ENCODE measurements around the gene SETBP1.

Gene SETBP1

DNA sequence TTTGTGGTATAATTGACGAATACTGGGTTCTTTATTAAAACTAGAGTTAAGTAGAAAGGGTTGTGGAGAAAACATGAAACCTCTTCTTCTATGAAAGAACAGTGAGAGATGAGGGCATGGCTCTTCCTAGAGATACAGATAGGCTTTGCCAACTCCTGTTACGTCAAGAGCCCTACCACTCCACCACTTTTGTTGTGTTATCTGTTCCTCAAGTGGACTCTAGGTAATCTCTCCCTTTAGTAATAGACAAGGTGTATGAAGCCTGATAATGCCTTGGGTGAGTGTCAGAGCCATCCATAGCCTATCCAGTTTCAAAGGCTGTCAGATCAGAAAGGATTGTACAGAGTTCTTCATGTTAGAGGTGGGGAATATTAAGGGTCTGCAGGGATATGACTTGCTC is 176.4 kb downstream of the SETBP1 start:
- no peak for DNase-seq (ENCODE audit: extremely low read depth, insufficient read length)
- Histone ChIP-seq H3K4me3 (replicated peaks; ENCODE audit: low read depth, low read length) (no peak overlapping the region), H3K36me3 (ENCODE audit: control insufficient read depth, insufficient read depth, low read length) (no peaks in the 10 kb centered on the region), H3K27me3 (replicated peaks; ENCODE audit: control insufficient read depth, insufficient read depth, low read length) (no peaks in the 10 kb centered on the region; the same call in none of the 2 replicates)
- TF ChIP-seq, protein P1, sequence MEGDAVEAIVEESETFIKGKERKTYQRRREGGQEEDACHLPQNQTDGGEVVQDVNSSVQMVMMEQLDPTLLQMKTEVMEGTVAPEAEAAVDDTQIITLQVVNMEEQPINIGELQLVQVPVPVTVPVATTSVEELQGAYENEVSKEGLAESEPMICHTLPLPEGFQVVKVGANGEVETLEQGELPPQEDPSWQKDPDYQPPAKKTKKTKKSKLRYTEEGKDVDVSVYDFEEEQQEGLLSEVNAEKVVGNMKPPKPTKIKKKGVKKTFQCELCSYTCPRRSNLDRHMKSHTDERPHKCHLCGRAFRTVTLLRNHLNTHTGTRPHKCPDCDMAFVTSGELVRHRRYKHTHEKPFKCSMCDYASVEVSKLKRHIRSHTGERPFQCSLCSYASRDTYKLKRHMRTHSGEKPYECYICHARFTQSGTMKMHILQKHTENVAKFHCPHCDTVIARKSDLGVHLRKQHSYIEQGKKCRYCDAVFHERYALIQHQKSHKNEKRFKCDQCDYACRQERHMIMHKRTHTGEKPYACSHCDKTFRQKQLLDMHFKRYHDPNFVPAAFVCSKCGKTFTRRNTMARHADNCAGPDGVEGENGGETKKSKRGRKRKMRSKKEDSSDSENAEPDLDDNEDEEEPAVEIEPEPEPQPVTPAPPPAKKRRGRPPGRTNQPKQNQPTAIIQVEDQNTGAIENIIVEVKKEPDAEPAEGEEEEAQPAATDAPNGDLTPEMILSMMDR (IDR thresholded peaks at IDR 0.05; ENCODE audit: insufficient read depth, low read length, poor library complexity, severe bottlenecking): no peak

DNA sequence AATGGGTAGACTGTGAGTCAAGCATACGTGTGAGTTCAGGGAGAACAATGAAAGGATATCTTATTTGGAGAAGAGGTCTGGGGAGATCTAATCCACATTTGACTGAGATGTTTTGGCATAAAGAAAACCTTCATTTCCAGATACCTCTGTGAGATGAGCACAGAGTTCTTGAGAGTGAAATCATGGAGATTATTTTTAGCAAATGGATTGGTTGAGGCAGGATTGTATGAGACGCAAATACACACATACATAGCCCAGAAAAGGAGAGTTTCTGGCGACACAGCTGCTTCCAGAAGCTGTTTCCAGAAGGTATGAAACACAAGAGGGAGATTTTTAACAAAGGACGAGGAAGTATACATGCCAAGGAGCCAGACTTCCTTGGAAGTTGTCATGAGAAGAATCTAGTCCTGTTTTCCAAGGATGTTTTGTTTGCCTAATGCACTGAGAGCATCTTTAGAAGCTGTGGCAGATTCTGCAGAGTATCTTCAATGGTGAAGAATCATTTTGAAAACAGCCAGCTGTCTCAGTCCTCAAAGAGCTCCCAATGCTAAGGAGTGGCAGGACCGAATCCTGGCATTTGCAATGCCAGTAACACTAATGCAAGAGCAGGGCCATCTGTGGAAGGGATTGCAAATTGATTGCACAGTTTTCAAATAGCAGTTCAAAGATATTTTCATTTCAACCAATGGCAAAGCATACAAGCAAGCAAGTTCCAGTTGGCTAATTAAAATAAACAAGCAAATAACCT is 177.2 kb downstream of the SETBP1 start:
- no peaks in the 10 kb centered on the region; the same call in 1 of the 2 replicates for H3K27me3 ChIP-seq (replicated peaks; ENCODE audit: control insufficient read depth, insufficient read depth, low read length)
- no peaks in the 10 kb centered on the region for H3K36me3 ChIP-seq (ENCODE audit: control insufficient read depth, insufficient read depth, low read length)
- no peak for DNase-seq (ENCODE audit: extremely low read depth, insufficient read length)
- no peak overlapping the region for H3K4me3 ChIP-seq (replicated peaks; ENCODE audit: low read depth, low read length)
- TF ChIP-seq, protein P1 (IDR thresholded peaks at IDR 0.05; ENCODE audit: insufficient read depth, low read length, poor library complexity, severe bottlenecking): no peak

DNA sequence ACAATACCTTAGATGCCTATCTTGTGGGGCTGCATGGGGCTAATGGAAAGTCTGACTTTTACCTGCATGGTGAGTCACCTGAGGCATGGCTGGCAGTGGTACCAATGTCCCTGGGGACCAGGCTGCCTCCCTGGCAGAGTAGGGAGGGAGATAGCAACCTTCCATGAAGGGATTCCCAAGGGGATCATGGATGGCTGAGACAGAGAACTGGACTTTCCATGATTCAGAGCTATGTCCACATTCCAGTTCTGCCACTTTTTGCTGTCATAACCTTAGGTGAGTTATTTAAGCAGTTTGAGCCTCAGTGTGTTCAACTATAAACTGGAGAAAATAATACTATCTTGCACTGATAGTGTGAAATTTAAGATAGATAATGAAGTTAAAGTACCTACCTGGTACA is 178.6 kb downstream of the SETBP1 start:
- DNase-seq (ENCODE audit: extremely low read depth, insufficient read length): no peak
- TF ChIP-seq, protein P1 (IDR thresholded peaks at IDR 0.05; ENCODE audit: insufficient read depth, low read length, poor library complexity, severe bottlenecking): no peak
- H3K4me3 ChIP-seq (replicated peaks; ENCODE audit: low read depth, low read length): no peak overlapping the region
- H3K36me3 ChIP-seq (ENCODE audit: control insufficient read depth, insufficient read depth, low read length): no peaks in the 10 kb centered on the region
- no peaks in the 10 kb centered on the region; the same call in 1 of the 2 replicates for H3K27me3 ChIP-seq (replicated peaks; ENCODE audit: control insufficient read depth, insufficient read depth, low read length)

DNA sequence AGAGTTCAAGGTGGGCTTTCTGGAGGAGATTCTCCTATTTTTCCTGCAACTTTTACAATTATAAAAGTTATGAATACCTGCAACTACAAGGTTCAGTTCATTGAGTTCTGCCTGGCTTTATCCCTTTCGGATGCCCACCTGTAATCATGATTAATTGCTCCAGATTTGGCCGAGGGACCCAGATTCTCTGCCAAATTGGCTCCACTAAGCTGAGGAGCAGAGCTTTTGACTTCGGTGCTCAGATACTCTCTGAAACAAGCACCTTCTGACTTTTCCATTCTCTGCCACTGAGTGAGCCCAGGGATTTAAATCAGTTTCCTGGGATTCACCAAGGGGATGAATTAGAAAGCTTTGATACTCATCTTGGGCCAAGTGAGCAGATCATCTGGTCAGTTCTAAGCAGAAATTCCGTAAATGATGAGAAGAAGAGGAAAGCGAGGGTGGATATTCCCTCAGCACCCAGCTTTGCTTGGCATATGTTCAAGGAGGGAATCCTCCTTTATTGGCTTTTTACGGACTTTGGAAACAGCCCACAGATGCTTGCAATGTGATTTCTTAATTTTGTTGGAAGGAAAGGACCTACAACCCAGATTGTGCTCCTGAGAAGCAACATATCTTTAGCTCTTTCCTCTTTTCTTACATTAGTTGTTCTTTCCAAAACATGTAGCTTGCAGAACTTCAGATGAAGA is 179.2 kb downstream of the SETBP1 start:
- TF ChIP-seq, protein P1 (IDR thresholded peaks at IDR 0.05; ENCODE audit: insufficient read depth, low read length, poor library complexity, severe bottlenecking): no peak
- no peaks in the 10 kb centered on the region; the same call in 1 of the 2 replicates for H3K27me3 ChIP-seq (replicated peaks; ENCODE audit: control insufficient read depth, insufficient read depth, low read length)
- DNase-seq (ENCODE audit: extremely low read depth, insufficient read length): no peak
- no peak overlapping the region for H3K4me3 ChIP-seq (replicated peaks; ENCODE audit: low read depth, low read length)
- H3K36me3 ChIP-seq (ENCODE audit: control insufficient read depth, insufficient read depth, low read length): no peaks in the 10 kb centered on the region

DNA sequence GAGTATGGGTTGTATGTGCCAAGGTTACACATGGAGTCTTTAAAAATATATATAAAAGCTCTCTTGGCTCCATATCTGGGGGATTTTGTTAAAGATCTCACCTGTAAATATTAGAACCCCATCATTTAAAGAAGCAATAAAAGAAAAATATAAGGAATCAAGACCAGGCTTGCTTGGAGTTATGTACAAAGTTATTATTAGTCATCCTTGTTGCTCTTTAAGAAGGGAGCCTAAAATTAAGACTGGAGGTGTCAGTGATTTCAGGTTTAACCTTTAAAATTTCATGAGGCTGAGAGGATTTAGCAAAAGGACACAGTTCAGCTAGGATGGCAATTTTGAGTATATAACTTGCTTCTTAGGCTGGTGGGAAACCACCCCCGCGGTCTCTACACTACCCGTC is 181.4 kb downstream of the SETBP1 start:
- no peak for DNase-seq (ENCODE audit: extremely low read depth, insufficient read length)
- Histone ChIP-seq H3K4me3 (replicated peaks; ENCODE audit: low read depth, low read length) (no peak overlapping the region), H3K27me3 (replicated peaks; ENCODE audit: control insufficient read depth, insufficient read depth, low read length) (no peaks in the 10 kb centered on the region), H3K36me3 (ENCODE audit: control insufficient read depth, insufficient read depth, low read length) (no peaks in the 10 kb centered on the region)
- TF ChIP-seq, protein P1 (IDR thresholded peaks at IDR 0.05; ENCODE audit: insufficient read depth, low read length, poor library complexity, severe bottlenecking): no peak
